GM12878 (cell line): Measurements from ENCODE around the gene DGKQ. TPM values are rescaled to one million over a fixed set of nuclear protein-coding genes. Genes with fewer than 3 reads are reported as not detected.

Experiments
- ATAC-seq: fragments of 200-7000 bp; cut with Tn5 transposase; 3 replicates; pipeline ENCODE4 v1.9.1; 2020; ENCODE audit warnings: mild to moderate bottlenecking, moderate library complexity
- BruUV-seq: library from RNA; stranded (reverse); fragments of 400-500 nt; replicated peaks from 2 replicates; lab custom pipeline; 2021; lab: Mats Ljungman, UMichigan
- CTCF ChIA-PET: fragments of 300-600 bp; sonication (Branson Sonifier 250); formaldehyde crosslinking; extraction: SDS; loops from one replicate; lab custom pipeline; 2021; ENCODE audit warnings: inconsistent platforms; lab: Yijun Ruan, JAX
- POLR2A ChIA-PET: fragments of 350-600 bp; formaldehyde crosslinking; extraction: SDS; loops from one replicate; lab custom pipeline; 2021; ENCODE audit warnings: inconsistent platforms; lab: Charles Lee
- RAD21 ChIA-PET: fragments of 300-600 bp; sonication (Branson Sonifier 250); formaldehyde crosslinking; loops from one replicate; lab custom pipeline; 2023; ENCODE audit warnings: antibody characterized with exemption; ENCODE audit not compliant: unreplicated experiment; lab: Charles Lee
- SMC1A ChIA-PET: fragments of 300-600 bp; sonication (Branson Sonifier 250); formaldehyde crosslinking; loops from one replicate; lab custom pipeline; 2023; ENCODE audit not compliant: unreplicated experiment, uncharacterized antibody; lab: Charles Lee
- DNase-seq: peaks from one replicate; pipeline ENCODE4 v3.0.0-alpha.2; 2011; ENCODE audit warnings: low read depth, low spot score
- FAIRE-seq: peaks from 3 replicates; lab custom pipeline; 2011; peaks lifted over from hg19 to GRCh38; lab: Jason Lieb, UNC
- H2AFZ ChIP-seq: 2 replicates; pipeline ENCODE4 v1.6.0; 2011; ENCODE audit warnings: low read depth, low read length, control low read depth; ENCODE audit not compliant: control insufficient read depth
- H3K27ac ChIP-seq: 2 replicates; pipeline ENCODE4 v1.5.1; 2011; ENCODE audit warnings: control low read depth; ENCODE audit not compliant: control insufficient read depth, insufficient read depth
- H3K27me3 ChIP-seq, 2 experiments: replicated peaks in 1 of 2; 2 replicates each; pipeline versions ENCODE4 v1.6.0 to v1.6.1; 2011; ENCODE audit warnings: low read length in 1 of 2; ENCODE audit not compliant: control insufficient read depth in 2 of 2, insufficient read depth in 2 of 2
- H3K36me3 ChIP-seq, 2 experiments: 2 replicates each; pipeline ENCODE4 v1.5.1; 2011; ENCODE audit warnings: low read length in 1 of 2; ENCODE audit not compliant: control insufficient read depth in 2 of 2, insufficient read depth in 2 of 2
- H3K4me1 ChIP-seq: 2 replicates; pipeline ENCODE4 v1.6.1; 2011; ENCODE audit warnings: mild to moderate bottlenecking, low read length, moderate library complexity, mixed read lengths; ENCODE audit not compliant: control insufficient read depth, insufficient read depth
- H3K4me2 ChIP-seq: 2 replicates; pipeline ENCODE4 v1.6.0; 2011; ENCODE audit warnings: control low read depth; ENCODE audit not compliant: control insufficient read depth, insufficient read depth
- H3K4me3 ChIP-seq: fragments of 200-600 bp; sonication (generic); 2 replicates; pipeline ENCODE4 v1.5.1; 2016
- H3K79me2 ChIP-seq: 2 replicates; pipeline ENCODE4 v1.6.0; 2011; ENCODE audit warnings: low read length; ENCODE audit not compliant: control insufficient read depth, insufficient read depth
- H3K9ac ChIP-seq: 2 replicates; pipeline ENCODE4 v1.8.0; 2011; ENCODE audit warnings: low read length, control low read depth, mixed read lengths; ENCODE audit not compliant: control insufficient read depth, insufficient read depth
- H3K9me3 ChIP-seq: replicated peaks from 3 replicates; pipeline ENCODE4 v1.5.1; 2011; ENCODE audit warnings: mild to moderate bottlenecking, low read length; ENCODE audit not compliant: control insufficient read depth, insufficient read depth
- H4K20me1 ChIP-seq: 2 replicates; pipeline ENCODE4 v1.6.0; 2011; ENCODE audit not compliant: control insufficient read depth, insufficient read depth
- FOS ChIP-seq: IDR thresholded peaks from 3 replicates; pipeline ENCODE4 v1.6.1; 2011; ENCODE audit warnings: borderline replicate concordance; ENCODE audit not compliant: insufficient read length; ENCODE audit errors: extremely low read depth
- GABPA ChIP-seq: IDR thresholded peaks from 2 replicates; pipeline ENCODE4 v1.6.1; 2014; ENCODE audit warnings: antibody characterized with exemption, low read depth, mild to moderate bottlenecking, inconsistent platforms
- IRF4 ChIP-seq: IDR thresholded peaks from 2 replicates; pipeline ENCODE4 v1.6.1; 2011; ENCODE audit warnings: low read depth, low read length
- PML ChIP-seq: IDR thresholded peaks from 2 replicates; pipeline ENCODE4 v1.6.1; 2012; ENCODE audit warnings: low read length, inconsistent platforms
- RBBP5 ChIP-seq: fragments of 200-600 bp; sonication (generic); conservative IDR thresholded peaks from 2 replicates; pipeline ENCODE4 v1.6.1; 2016
- SP1 ChIP-seq: IDR thresholded peaks from one replicate; pipeline ENCODE4 v1.6.1; 2011; ENCODE audit warnings: low read depth, low read length
- SPI1 ChIP-seq: IDR thresholded peaks from 2 replicates; pipeline ENCODE4 v1.6.1; 2011; ENCODE audit warnings: low read depth, mild to moderate bottlenecking, low read length, moderate library complexity, borderline replicate concordance; ENCODE audit not compliant: insufficient read depth
- SUZ12 ChIP-seq: fragments of 200-600 bp; sonication (generic); IDR thresholded peaks from one replicate; pipeline ENCODE4 v1.6.1; 2018; ENCODE audit warnings: antibody characterized with exemption, mild to moderate bottlenecking; ENCODE audit not compliant: unreplicated experiment
- TARDBP ChIP-seq: IDR thresholded peaks from 2 replicates; pipeline ENCODE4 v1.6.1; 2016; ENCODE audit warnings: borderline replicate concordance
- WRNIP1 ChIP-seq: IDR thresholded peaks from 2 replicates; pipeline ENCODE4 v1.6.1; 2011; ENCODE audit warnings: low read depth, low read length, improper control_type of control experiment, borderline replicate concordance
- ZBTB33 ChIP-seq: fragments of 450-650 bp; IDR thresholded peaks from 2 replicates; pipeline ENCODE4 v1.6.1; 2017; ENCODE audit warnings: mild to moderate bottlenecking
- WGBS: methylation state at CpG from one replicate; pipeline ENCODE4 v1.1.6; 2016; ENCODE audit warnings: low lambda C conversion rate; ENCODE audit not compliant: insufficient replicate concordance, insufficient coverage; ENCODE audit errors: missing lambda C conversion rate; 5-methylcytosine and 5-hydroxymethylcytosine counted together
- in situ Hi-C: fragments of 300-500 bp; cut with MboI; formaldehyde crosslinking; loops from 9 replicates; pipeline ENCODE4 v1.14.3; 2018; ENCODE audit warnings: mixed read lengths
- intact Hi-C: fragments of 100-400 bp; cut with micrococcal nuclease; formaldehyde crosslinking; loops from one replicate; pipeline ENCODE4 v1.14.2; 2022; ENCODE audit not compliant: unreplicated experiment
- polyA plus RNA-seq, 11 experiments: library from polyadenylated mRNA; depleted of rRNA in 4 of 11; unstranded in 6 of 11; stranded (reverse) in 5 of 11; fragments of >200 nt; fragmentation: Nextera tagmentation in 4 of 11; fragmentation: Illumina TruSeq in 1 of 11; extraction: Ambion mirVana in 4 of 11; extraction: Trizol in 1 of 11; gene quantifications; 1 replicate in 1 of 11; 2 replicates in 10 of 11; pipeline versions ENCODE4 v1.2.1 to v1.2.3, GENCODE V29; 2011 to 2016; ENCODE audit warnings: inconsistent platforms in 2 of 11, missing spikeins in 2 of 11, low read depth in 1 of 11
- total RNA-seq, 4 experiments: library from RNA; depleted of rRNA in 3 of 4; stranded (reverse); fragments of >200 nt in 3 of 4; fragmentation: Illumina TruSeq in 1 of 4; extraction: Trizol in 1 of 4; gene quantifications; 2 replicates each; pipeline versions ENCODE4 v1.2.1 to v1.2.3, GENCODE V29; 2013 to 2021
- TF ChIP-seq, protein P1 (sequence below): fragments of 450-650 bp; IDR thresholded peaks from 2 replicates; pipeline ENCODE4 v1.6.1; 2018; ENCODE audit warnings: borderline replicate concordance, mild to moderate bottlenecking; ENCODE audit not compliant: partially characterized antibody
- TF ChIP-seq, protein P2 (sequence below): fragments of 450-650 bp; IDR thresholded peaks from 2 replicates; pipeline ENCODE4 v1.6.1; 2017; ENCODE audit warnings: low read depth, mild to moderate bottlenecking, moderate library complexity
- TF ChIP-seq, protein P3 (sequence below): IDR thresholded peaks from 2 replicates; pipeline ENCODE4 v1.6.1; 2011; ENCODE audit warnings: low read depth, low read length, improper control_type of control experiment, borderline replicate concordance
- TF ChIP-seq, protein P4 (sequence below): IDR thresholded peaks from 2 replicates; pipeline ENCODE4 v1.6.1; 2012; ENCODE audit warnings: low read depth, low read length, improper control_type of control experiment

The DGKQ gene
- total and polyA plus RNA-seq, 10 of the 15 experiments (the other 5 are each of a cell fraction or from before 2014, with no cell fraction given) = 0.11 to 10.5 (median 1.4) TPM

DNA sequence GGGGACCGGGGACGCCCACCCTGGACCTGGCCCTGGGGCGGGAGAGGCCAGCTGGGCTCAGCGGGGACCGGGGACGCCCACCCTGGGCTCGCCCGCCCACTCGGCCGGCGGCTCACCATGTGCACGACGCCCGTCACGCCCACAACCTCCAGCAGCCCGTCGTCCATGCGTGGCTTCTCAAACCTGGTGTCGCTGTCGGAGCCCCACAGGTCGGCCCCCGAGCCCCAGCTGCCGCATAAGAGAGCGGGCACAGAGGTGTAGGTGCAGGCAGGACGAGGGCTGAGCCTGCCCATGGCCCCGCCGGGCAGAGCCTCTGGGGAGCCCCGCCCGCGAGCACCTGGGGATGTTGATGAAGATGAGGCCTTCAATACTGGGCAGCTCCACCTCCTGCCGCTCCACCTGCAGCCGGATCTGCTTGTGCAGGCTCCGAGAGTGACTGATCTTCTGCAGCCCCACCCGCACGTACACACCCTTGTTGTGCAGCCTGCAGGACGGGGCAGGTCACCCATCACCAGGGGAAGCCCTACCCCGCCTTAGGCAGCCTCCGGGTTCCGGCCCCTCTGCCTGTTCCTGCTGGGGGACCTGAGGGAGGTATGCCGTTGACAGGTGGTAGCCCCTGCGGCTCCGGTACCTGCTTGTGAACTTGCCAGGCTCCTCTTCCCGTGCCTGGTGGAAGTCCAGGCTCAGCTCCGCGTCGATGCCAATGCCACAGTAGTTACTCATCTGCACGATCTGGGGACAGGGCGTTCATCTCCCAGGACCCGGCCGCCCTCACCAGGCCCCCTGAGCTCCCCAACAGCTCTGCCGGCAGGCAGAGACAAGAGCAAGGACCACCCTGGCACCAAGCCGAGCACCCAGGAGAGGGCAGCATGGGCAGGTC lies 11.8 kb downstream of the DGKQ start:
- ChIA-PET RAD21 (no interaction called here), SMC1A (no interaction called here), POLR2A (no interaction called here), CTCF (no interaction called here)
- Histone ChIP-seq H4K20me1 (no peaks in the 10 kb centered on the region), H3K79me2 (no peaks in the 10 kb centered on the region), H3K27me3 (no peaks in the 10 kb centered on the region), H3K4me3 (no peak overlapping the region), H3K4me1 (no peaks in the 10 kb centered on the region), H3K9ac (no peak overlapping the region), H2AFZ (no peak overlapping the region), H3K4me2 (no peak overlapping the region), H3K36me3 (no peaks in the 10 kb centered on the region; a peak in 1 of 4 replicates), H3K9me3 (no peaks in the 10 kb centered on the region), H3K27ac (no peak overlapping the region)
- FAIRE-seq (no peak), DNase-seq (no peak), ATAC-seq (no peak)
- intact Hi-C loops = no loop called here
- WGBS = 63% methylated on average over 46 of the region's 52 CpGs
- in situ Hi-C loops = no loop called here
- BruUV-seq = no TSS peak
- TF ChIP-seq GABPA (no peak), FOS (no peak), PML (no peak), IRF4 (no peak), TARDBP (no peak), ZBTB33 (no peak), WRNIP1 (no peak), SP1 (no peak), SUZ12 (no peak), RBBP5 (no peak), SPI1 (no peak)
- TF ChIP-seq, protein P1, sequence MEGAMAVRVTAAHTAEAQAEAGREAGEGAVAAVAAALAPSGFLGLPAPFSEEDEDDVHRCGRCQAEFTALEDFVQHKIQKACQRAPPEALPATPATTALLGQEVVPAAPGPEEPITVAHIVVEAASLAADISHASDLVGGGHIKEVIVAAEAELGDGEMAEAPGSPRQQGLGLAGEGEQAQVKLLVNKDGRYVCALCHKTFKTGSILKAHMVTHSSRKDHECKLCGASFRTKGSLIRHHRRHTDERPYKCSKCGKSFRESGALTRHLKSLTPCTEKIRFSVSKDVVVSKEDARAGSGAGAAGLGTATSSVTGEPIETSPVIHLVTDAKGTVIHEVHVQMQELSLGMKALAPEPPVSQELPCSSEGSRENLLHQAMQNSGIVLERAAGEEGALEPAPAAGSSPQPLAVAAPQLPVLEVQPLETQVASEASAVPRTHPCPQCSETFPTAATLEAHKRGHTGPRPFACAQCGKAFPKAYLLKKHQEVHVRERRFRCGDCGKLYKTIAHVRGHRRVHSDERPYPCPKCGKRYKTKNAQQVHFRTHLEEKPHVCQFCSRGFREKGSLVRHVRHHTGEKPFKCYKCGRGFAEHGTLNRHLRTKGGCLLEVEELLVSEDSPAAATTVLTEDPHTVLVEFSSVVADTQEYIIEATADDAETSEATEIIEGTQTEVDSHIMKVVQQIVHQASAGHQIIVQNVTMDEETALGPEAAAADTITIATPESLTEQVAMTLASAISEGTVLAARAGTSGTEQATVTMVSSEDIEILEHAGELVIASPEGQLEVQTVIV = no peak
- TF ChIP-seq, protein P2, sequence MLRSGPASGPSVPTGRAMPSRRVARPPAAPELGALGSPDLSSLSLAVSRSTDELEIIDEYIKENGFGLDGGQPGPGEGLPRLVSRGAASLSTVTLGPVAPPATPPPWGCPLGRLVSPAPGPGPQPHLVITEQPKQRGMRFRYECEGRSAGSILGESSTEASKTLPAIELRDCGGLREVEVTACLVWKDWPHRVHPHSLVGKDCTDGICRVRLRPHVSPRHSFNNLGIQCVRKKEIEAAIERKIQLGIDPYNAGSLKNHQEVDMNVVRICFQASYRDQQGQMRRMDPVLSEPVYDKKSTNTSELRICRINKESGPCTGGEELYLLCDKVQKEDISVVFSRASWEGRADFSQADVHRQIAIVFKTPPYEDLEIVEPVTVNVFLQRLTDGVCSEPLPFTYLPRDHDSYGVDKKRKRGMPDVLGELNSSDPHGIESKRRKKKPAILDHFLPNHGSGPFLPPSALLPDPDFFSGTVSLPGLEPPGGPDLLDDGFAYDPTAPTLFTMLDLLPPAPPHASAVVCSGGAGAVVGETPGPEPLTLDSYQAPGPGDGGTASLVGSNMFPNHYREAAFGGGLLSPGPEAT = no peak
- TF ChIP-seq, protein P3, sequence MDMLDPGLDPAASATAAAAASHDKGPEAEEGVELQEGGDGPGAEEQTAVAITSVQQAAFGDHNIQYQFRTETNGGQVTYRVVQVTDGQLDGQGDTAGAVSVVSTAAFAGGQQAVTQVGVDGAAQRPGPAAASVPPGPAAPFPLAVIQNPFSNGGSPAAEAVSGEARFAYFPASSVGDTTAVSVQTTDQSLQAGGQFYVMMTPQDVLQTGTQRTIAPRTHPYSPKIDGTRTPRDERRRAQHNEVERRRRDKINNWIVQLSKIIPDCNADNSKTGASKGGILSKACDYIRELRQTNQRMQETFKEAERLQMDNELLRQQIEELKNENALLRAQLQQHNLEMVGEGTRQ = no peak
- TF ChIP-seq, protein P4, sequence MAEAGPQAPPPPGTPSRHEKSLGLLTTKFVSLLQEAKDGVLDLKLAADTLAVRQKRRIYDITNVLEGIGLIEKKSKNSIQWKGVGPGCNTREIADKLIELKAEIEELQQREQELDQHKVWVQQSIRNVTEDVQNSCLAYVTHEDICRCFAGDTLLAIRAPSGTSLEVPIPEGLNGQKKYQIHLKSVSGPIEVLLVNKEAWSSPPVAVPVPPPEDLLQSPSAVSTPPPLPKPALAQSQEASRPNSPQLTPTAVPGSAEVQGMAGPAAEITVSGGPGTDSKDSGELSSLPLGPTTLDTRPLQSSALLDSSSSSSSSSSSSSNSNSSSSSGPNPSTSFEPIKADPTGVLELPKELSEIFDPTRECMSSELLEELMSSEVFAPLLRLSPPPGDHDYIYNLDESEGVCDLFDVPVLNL = no peak
